ENCODE data around the gene GOLT1A.
A peak's percentile ranks its signal among the peaks of the same experiment; 100 is the strongest.

The GOLT1A gene

DNA sequence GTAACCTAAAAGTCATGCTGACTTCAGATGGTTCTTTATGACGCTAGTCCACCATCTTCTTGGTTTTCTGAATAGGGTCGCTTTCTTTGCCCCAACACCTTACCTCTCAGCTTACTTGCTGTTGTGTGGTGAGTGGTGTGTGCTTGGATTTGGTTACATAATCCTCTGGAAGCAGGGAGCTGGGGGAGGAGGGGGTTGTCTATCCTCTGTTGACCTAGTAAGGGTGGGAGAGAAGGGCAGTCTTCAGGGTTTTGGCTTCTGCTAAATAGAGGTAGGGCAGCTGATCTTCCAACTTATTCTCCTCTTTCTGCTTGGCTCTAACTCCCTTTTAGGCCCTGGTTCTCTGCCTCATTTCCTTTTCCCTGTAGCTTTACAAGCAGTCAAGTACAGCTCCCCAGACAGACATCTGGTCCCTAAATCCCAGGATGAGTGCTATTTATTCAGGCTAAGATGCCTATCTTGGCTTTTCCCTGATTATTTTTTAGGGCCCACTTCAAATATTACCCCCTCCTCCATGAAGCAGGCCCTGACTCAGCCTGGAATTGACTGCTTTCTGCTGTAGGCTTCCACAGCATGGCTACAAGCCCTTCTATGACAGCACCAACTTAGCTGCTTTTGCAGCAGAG, 41.3 kb downstream of the GOLT1A start:
- Mint-ChIP-seq H3K4me3 (no peak overlapping the region), H3K9me3 (peaks cover 39% of the 10 kb centered on the region), H3K27ac (no peak overlapping the region), H3K4me1 (peaks cover 13% of the 10 kb centered on the region), H3K27me3 (ENCODE audit: low read depth, poor library complexity) (peaks cover 40% of the 10 kb centered on the region), H3K36me3 (ENCODE audit: low read depth) (no peaks in the 10 kb centered on the region)
- DNase-seq, result no peak
- TF ChIP-seq, protein P1, sequence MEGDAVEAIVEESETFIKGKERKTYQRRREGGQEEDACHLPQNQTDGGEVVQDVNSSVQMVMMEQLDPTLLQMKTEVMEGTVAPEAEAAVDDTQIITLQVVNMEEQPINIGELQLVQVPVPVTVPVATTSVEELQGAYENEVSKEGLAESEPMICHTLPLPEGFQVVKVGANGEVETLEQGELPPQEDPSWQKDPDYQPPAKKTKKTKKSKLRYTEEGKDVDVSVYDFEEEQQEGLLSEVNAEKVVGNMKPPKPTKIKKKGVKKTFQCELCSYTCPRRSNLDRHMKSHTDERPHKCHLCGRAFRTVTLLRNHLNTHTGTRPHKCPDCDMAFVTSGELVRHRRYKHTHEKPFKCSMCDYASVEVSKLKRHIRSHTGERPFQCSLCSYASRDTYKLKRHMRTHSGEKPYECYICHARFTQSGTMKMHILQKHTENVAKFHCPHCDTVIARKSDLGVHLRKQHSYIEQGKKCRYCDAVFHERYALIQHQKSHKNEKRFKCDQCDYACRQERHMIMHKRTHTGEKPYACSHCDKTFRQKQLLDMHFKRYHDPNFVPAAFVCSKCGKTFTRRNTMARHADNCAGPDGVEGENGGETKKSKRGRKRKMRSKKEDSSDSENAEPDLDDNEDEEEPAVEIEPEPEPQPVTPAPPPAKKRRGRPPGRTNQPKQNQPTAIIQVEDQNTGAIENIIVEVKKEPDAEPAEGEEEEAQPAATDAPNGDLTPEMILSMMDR (IDR thresholded peaks at IDR 0.05), result no peak

DNA sequence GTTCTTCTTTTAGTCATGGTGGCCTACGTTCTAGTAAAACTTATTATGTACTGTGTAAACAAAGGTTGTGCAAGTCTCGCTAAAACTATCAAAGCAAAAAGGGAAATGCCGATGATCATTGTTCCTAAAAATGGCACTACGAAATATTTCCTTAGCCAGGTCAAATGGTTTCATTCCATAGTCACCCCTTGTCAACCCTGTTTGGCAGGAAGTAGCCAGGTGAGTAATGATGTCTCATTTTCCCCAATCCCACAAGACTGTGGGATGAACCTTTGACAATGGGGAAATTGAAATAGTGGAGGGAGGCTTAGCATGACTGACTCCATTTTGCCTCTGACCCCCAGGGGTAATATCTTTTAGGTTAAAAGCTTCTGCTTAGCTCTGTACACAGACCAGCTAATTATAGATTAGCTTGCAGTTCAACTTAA, 42.0 kb downstream of the GOLT1A start:
- no peak overlapping the region for H3K27ac Mint-ChIP-seq
- TF ChIP-seq, protein P1 (IDR thresholded peaks at IDR 0.05), result no peak
- H3K9me3 Mint-ChIP-seq, result peaks cover 39% of the 10 kb centered on the region
- H3K27me3 Mint-ChIP-seq (ENCODE audit: low read depth, poor library complexity), result peaks cover 43% of the 10 kb centered on the region
- no peak for DNase-seq
- peaks cover 13% of the 10 kb centered on the region for H3K4me1 Mint-ChIP-seq
- H3K4me3 Mint-ChIP-seq, result no peak overlapping the region
- H3K36me3 Mint-ChIP-seq (ENCODE audit: low read depth), result no peaks in the 10 kb centered on the region

DNA sequence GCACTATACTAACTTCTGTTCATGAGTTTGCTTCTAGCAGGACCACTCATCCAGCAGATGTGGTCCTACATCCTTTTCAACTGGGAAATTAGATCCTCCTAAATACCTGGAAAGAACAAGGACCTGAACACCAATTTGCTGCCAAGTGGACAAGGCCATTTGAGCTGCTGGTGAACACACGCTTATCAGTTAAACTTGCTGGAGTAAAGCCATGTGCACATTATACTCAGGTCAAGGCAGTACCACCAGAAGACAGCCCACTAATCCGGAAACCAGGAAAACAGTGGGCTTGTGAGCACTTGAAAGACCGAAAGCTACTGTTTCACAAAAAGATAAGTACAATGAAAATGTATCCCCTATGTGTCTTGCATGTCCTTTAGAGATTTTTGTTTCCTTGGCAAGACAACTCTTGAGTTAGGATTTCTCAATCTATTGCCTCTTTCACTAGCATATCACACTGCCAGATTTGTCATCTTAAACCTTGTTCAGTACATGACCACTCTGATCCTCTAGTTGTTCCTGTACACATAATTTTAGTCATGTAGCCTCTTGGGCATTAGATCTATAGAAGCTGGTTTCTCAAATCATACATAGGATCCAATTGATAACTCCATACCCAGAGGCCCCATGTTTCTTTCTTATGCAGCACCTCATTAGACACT, 43.2 kb downstream of the GOLT1A start:
- H3K36me3 Mint-ChIP-seq (ENCODE audit: low read depth), result no peaks in the 10 kb centered on the region
- H3K4me3 Mint-ChIP-seq, result no peak overlapping the region
- peaks cover 23% of the 10 kb centered on the region for H3K4me1 Mint-ChIP-seq
- peaks cover 39% of the 10 kb centered on the region for H3K9me3 Mint-ChIP-seq
- peaks cover 54% of the 10 kb centered on the region for H3K27me3 Mint-ChIP-seq (ENCODE audit: low read depth, poor library complexity)
- no peak overlapping the region for H3K27ac Mint-ChIP-seq
- no peak for DNase-seq
- TF ChIP-seq, protein P1 (IDR thresholded peaks at IDR 0.05), result no peak

DNA sequence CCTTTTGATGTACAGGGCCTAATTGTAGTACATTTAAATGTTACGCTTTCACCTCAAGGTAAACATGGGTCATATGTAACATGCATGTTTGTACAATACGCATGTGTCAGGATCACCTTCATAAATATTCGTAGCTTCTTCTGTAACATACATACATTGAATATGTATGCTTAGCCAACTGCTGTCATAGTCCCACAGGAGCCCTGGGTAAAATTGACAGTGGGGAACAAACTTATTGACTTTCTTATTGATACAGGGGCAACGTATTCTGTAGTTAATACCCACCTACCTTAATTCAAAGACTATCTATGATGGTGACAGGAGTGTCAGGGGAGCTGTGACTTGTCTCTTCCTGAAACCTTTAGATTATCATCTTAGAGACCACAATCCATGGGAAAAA, 43.9 kb downstream of the GOLT1A start:
- Mint-ChIP-seq H3K4me1 (peaks cover 23% of the 10 kb centered on the region), H3K27me3 (ENCODE audit: low read depth, poor library complexity) (peaks cover 58% of the 10 kb centered on the region), H3K27ac (no peak overlapping the region), H3K9me3 (peaks cover 39% of the 10 kb centered on the region), H3K4me3 (no peak overlapping the region), H3K36me3 (ENCODE audit: low read depth) (no peaks in the 10 kb centered on the region)
- TF ChIP-seq, protein P1 (IDR thresholded peaks at IDR 0.05), result no peak
- DNase-seq, result no peak

DNA sequence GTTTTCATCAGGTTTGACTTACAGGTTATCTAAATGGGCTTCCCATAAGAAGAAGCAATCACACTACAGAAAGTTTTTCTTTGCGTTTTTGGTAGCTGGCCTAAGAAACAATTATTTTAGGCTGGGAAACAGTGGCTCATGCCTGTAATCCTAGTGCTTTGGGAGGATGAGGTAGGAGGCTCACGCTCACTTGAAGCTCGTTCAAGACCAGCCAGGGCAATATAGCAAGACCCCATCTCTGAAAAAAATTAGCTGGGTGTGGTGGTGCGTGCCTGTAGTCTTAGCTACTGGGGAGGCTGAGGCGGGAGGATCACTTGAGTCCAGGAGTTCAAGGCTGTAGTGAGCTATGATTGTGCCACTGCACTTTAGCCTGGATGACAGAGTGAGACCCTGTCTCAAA, 46.1 kb downstream of the GOLT1A start:
- Mint-ChIP-seq H3K9me3 (peaks cover 39% of the 10 kb centered on the region), H3K4me3 (no peak overlapping the region), H3K27me3 (ENCODE audit: low read depth, poor library complexity) (peaks cover 51% of the 10 kb centered on the region), H3K27ac (no peak overlapping the region), H3K36me3 (ENCODE audit: low read depth) (no peaks in the 10 kb centered on the region), H3K4me1 (peaks cover 22% of the 10 kb centered on the region)
- DNase-seq, result no peak
- TF ChIP-seq, protein P1 (IDR thresholded peaks at IDR 0.05), result no peak

DNA sequence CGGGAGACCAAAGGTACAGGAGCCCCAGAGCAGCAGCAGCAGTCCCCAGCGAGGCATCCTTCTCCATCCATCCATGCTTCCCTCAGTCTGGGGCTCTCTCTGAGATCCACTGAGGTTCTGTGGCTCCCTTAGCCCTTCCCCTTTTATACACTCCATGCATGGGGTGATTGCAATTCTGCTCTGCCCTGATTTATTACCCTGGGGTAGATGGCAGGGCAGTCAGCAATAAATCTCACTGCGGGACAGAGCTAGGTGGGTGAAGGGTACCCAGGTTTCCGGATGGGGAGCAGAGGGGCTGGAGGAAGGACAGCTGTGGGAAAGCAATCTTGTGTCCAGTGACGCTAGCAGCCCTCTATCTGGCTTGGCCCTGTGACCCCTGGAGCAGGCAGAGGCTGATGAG, 47.6 kb downstream of the GOLT1A start, which contains the start of gene REN:
Gene REN (minus strand): TSS at position 119 of the 400 bp plus-strand sequence. CDS start 44 bp downstream, at position 75.
- Mint-ChIP-seq H3K4me1 (peaks cover 14% of the 10 kb centered on the region), H3K9me3 (peaks cover 34% of the 10 kb centered on the region), H3K27me3 (ENCODE audit: low read depth, poor library complexity) (peaks cover 47% of the 10 kb centered on the region), H3K36me3 (ENCODE audit: low read depth) (no peaks in the 10 kb centered on the region), H3K4me3 (no peak within 1 kb of the TSS), H3K27ac (peak within 1 kb of the TSS; percentile 69)
- TF ChIP-seq, protein P1 (IDR thresholded peaks at IDR 0.05), result no peak
- peak; percentile 23 for DNase-seq
